PC-9 (cell line): ENCODE results near the gene NHLRC4.

Experiments used
- CTCF ChIP-seq: fragments of 200-600 bp; sonication (generic); conservative IDR thresholded peaks from 2 replicates; pipeline ENCODE4 v1.6.1; 2017; ENCODE audit warnings: mixed run types, antibody characterized with exemption, mild to moderate bottlenecking, moderate library complexity
- EZH2 ChIP-seq: fragments of 200-600 bp; sonication (generic); IDR thresholded peaks from 2 replicates; pipeline ENCODE4 v1.8.0; 2017; ENCODE audit warnings: antibody characterized with exemption, low read depth

GRCh38 chr16:518858-519257 lies 47.9 kb upstream of the NHLRC4 start:
- TF ChIP-seq CTCF (no peak), EZH2 (no peak)
